ENCODE measurements around the gene SLC35F5. TPM values are rescaled to one million over a fixed set of nuclear protein-coding genes. Genes with fewer than 3 reads are reported as not detected.
"Not testable (repeated sequence)": the region's sequence is repeated elsewhere in the genome, so short reads cannot be mapped to it uniquely, and the experiment has no call there.

SLC35F5 gene
- polyA plus RNA-seq, 2 of the 4 experiments (the other 2 are of a cell fraction) = 45.6 to 86.6 TPM

GRCh38 chr2:113776949-113777348 lies 20.5 kb upstream of the SLC35F5 start:
- no peak for DNase-seq (ENCODE audit: low read depth in 1 of 2, low spot score in 1 of 2)
- TF ChIP-seq ZNF302 (CRISPR knock-in tag; IDR thresholded peaks at IDR 0.05) = no peak
- TF ChIP-seq KDM1A (IDR thresholded peaks at IDR 0.05; ENCODE audit: low read depth) = no peak
- no peak for TF ChIP-seq NFE2L2 (conservative IDR thresholded peaks at IDR 0.05; ENCODE audit: low read length)
- no peak for TF ChIP-seq HES2 (IDR thresholded peaks at IDR 0.05)
- TF ChIP-seq HOXB5 (CRISPR knock-in tag; IDR thresholded peaks at IDR 0.05) = no peak
- no peak for TF ChIP-seq RNF2 (IDR thresholded peaks at IDR 0.05; ENCODE audit: borderline replicate concordance, low read depth)
- Histone ChIP-seq H3K9me3 (no peaks in the 10 kb centered on the region), H3K4me2 (no peak overlapping the region), H3K27ac (no peak overlapping the region), H3K4me3 (no peak overlapping the region), H3K4me1 (no peaks in the 10 kb centered on the region)
- WGBS (ENCODE audit: missing lambda C conversion rate) = 64% methylated on average over 4 of the region's 4 CpGs
- ATAC-seq = no peak
- ChIA-PET POLR2A (interaction anchor here (1.1 kb wide), 1 partner anchor 20 kb away, joined by 4 read pairs; the partner anchor contains the start of gene SLC35F5), CTCF (interaction anchor here (1.0 kb wide), 1 partner anchor 16 kb away, joined by 3 read pairs; no protein-coding TSS in a partner anchor)
- FAIRE-seq = no peak

- POLR2A ChIA-PET; H3K4me3 ChIP-seq; H3K4me2 ChIP-seq; H3K9me3 ChIP-seq; H3K27ac ChIP-seq; DNase-seq (ENCODE audit: low read depth in 1 of 2, low spot score in 1 of 2); H3K4me1 ChIP-seq; FAIRE-seq; CTCF ChIA-PET; ATAC-seq: not testable (repeated sequence)
- 71% methylated on average over 6 of the region's 6 CpGs for WGBS (ENCODE audit: missing lambda C conversion rate)
Observed at GRCh38 chr2:113774616-113775015, 18.2 kb upstream of the SLC35F5 start.

GRCh38 chr2:113770929-113771328 lies 14.5 kb upstream of the SLC35F5 start:
- H3K9me3 ChIP-seq = no peaks in the 10 kb centered on the region
- TF ChIP-seq CHD2 (IDR thresholded peaks at IDR 0.05; ENCODE audit: low read length, partially characterized antibody) (no peak), POLR2AphosphoS2 (conservative IDR thresholded peaks at IDR 0.05; ENCODE audit: low read length) (no peak), ESRRA (IDR thresholded peaks at IDR 0.05; ENCODE audit: borderline replicate concordance, low read length) (no peak), CTCF (IDR thresholded peaks at IDR 0.05) (no peak), FOSB (CRISPR knock-in tag; IDR thresholded peaks at IDR 0.05) (no peak), NPAS2 (CRISPR knock-in tag; IDR thresholded peaks at IDR 0.05; ENCODE audit: borderline replicate concordance) (no peak), CEBPB (IDR thresholded peaks at IDR 0.05) (no peak), HOXB5 (CRISPR knock-in tag; IDR thresholded peaks at IDR 0.05) (no peak), PBX3 (IDR thresholded peaks at IDR 0.05) (no peak), HEYL (CRISPR knock-in tag; IDR thresholded peaks at IDR 0.05) (no peak), ZSCAN20 (CRISPR knock-in tag; IDR thresholded peaks at IDR 0.05) (no peak), TP53 (CRISPR knock-in tag; IDR thresholded peaks at IDR 0.05) (no peak), RCOR1 (IDR thresholded peaks at IDR 0.05; ENCODE audit: low read depth, low read length) (no peak), MAZ (IDR thresholded peaks at IDR 0.05; ENCODE audit: borderline replicate concordance, low read depth, low read length) (no peak), ATOH8 (CRISPR knock-in tag; IDR thresholded peaks at IDR 0.05; ENCODE audit: low read depth) (no peak), SREBF2 (IDR thresholded peaks at IDR 0.05) (no peak), ZFP36 (IDR thresholded peaks at IDR 0.05; ENCODE audit: borderline replicate concordance, partially characterized antibody) (no peak)
- no peak overlapping the region for H3K27ac ChIP-seq
- ATAC-seq = no peak
- no peak overlapping the region for H3K4me2 ChIP-seq
- DNase-seq (ENCODE audit: low read depth in 1 of 2, low spot score in 1 of 2) = no peak
- no peak for FAIRE-seq
- WGBS (ENCODE audit: missing lambda C conversion rate) = 56% methylated on average over 3 of the region's 3 CpGs
- POLR2A ChIA-PET = interaction anchor here (0.7 kb wide), 1 partner anchor 14 kb away, joined by 5 read pairs; no protein-coding TSS in a partner anchor
- no peaks in the 10 kb centered on the region for H3K4me1 ChIP-seq
- H3K4me3 ChIP-seq = no peak overlapping the region
- CTCF ChIA-PET = interaction anchor here (0.6 kb wide), 1 partner anchor 30 kb away, joined by 4 read pairs; no protein-coding TSS in a partner anchor

All from A549 (cell line).